ENCODE measurements around the gene B4GALNT3. TPM values are rescaled to one million over a fixed set of nuclear protein-coding genes. Genes with fewer than 3 reads are reported as not detected.

The B4GALNT3 gene
- total RNA-seq, 4 donors from 2014 or later, result under 0.01 to 0.80 (median 0.36) TPM

GRCh38 chr12:565589-566105 lies 105.9 kb downstream of the B4GALNT3 start:
- peaks cover 8 to 24% (median 13%) of the 10 kb centered on the region in 4 donors for H3K4me1 ChIP-seq
- peaks cover 0 to 17% (median 3%) of the 10 kb centered on the region in 4 donors for H3K36me3 ChIP-seq
- H3K27ac ChIP-seq (replicated peaks in 1 of 4), result no peak overlapping the region
- no peaks in the 10 kb centered on the region for H3K9me3 ChIP-seq
- WGBS, result 93% methylated on average over 16 of the region's 21 CpGs
- H3K27me3 ChIP-seq, result no peaks in the 10 kb centered on the region
- H3K4me3 ChIP-seq, result no peak overlapping the region
- intact Hi-C loops (cut with DNase I), result no loop called here
- no peak for DNase-seq (ENCODE audit: extremely low spot score)
- TF ChIP-seq POLR2AphosphoS5 (IDR thresholded peaks at IDR 0.05) (no peak), EP300 (IDR thresholded peaks at IDR 0.05) (no peak), CTCF (IDR thresholded peaks at IDR 0.05) (no peak), POLR2A (IDR thresholded peaks at IDR 0.05; ENCODE audit: low read depth) (no peak)

- Histone ChIP-seq H3K27me3 (no peaks in the 10 kb centered on the region), H3K36me3 (peaks cover 0 to 5% (median 2%) of the 10 kb centered on the region in 4 donors), H3K4me3 (no peak overlapping the region), H3K27ac (replicated peaks in 1 of 4) (no peak overlapping the region), H3K9me3 (no peaks in the 10 kb centered on the region), H3K4me1 (peaks cover 27 to 34% (median 32%) of the 10 kb centered on the region in 4 donors)
- intact Hi-C loops (cut with DNase I), result no loop called here
- TF ChIP-seq POLR2A (IDR thresholded peaks at IDR 0.05; ENCODE audit: low read depth), result no peak
- no peak for TF ChIP-seq POLR2AphosphoS5 (IDR thresholded peaks at IDR 0.05)
- TF ChIP-seq CTCF (IDR thresholded peaks at IDR 0.05), result no peak
- TF ChIP-seq EP300 (IDR thresholded peaks at IDR 0.05), result no peak
- 98% methylated on average over 6 of the region's 6 CpGs for WGBS
- DNase-seq (ENCODE audit: extremely low spot score), result no peak
Measured at GRCh38 chr12:568486-568885, 108.7 kb downstream of the B4GALNT3 start.

GRCh38 chr12:569091-569676 lies 109.4 kb downstream of the B4GALNT3 start:
- H3K27ac ChIP-seq (replicated peaks in 1 of 4), result peak overlapping the region; percentile 89 to 96 (median 96)

DNA sequence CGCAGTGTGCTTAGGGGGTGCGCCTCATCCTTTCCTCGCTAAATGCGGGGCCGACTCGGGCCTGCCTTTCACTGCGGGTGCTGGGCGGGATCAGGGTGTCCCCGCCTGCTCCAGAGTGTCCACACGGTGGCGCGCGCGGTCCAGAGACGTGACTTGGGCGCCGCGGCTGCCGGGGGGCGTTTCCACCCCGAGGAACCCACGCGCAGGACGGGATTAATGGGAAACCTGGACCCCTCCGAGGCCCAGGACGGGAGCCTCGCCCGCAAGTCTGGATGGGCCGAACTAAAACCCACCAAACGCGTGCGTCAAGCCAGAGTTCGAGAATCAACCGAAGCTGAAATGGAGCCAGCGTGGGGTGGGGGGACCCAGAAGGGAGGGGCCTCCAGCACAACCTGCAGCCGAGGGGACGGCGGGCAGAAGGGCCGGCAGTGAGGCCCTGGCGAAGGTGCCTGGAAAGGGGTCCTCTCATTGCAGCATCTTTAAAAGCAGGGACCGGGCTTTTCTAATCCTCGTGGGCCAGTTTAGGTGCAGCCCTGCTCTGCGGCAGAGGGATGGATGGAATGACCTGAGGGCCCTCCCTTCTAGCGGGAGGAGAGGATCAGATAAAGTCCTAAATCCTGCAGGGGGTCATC lies 110.2 kb downstream of the B4GALNT3 start:
- intact Hi-C loops (cut with DNase I), result loop anchor here (1.0 to 2.0 kb wide), 2 partner anchors 244 to 379 kb away; partner anchors contain the start of gene RAD52
- H3K4me3 ChIP-seq, result peak overlapping the region; percentile 61 to 78 (median 68)
- H3K9me3 ChIP-seq, result no peaks in the 10 kb centered on the region
- peaks cover 31 to 37% (median 36%) of the 10 kb centered on the region in 4 donors for H3K4me1 ChIP-seq
- DNase-seq (ENCODE audit: extremely low spot score), result peak; percentile 96
- TF ChIP-seq POLR2AphosphoS5 (IDR thresholded peaks at IDR 0.05), result peak in 1 of 2 donors; percentile 71
- no peak for TF ChIP-seq POLR2A (IDR thresholded peaks at IDR 0.05; ENCODE audit: low read depth)
- peak; percentile 92 to 97 (median 96) for TF ChIP-seq CTCF (IDR thresholded peaks at IDR 0.05)
- H3K36me3 ChIP-seq, result peaks cover 0 to 5% (median 2%) of the 10 kb centered on the region in 4 donors
- peak overlapping the region; percentile 89 to 96 (median 96) for H3K27ac ChIP-seq (replicated peaks in 1 of 4)
- H3K27me3 ChIP-seq, result no peaks in the 10 kb centered on the region
- WGBS, result under 1% methylated on average over 24 of the region's 44 CpGs

More at GRCh38 chr12:569091-569676, 109.4 kb downstream of the B4GALNT3 start:
- peaks cover 27 to 34% (median 32%) of the 10 kb centered on the region in 4 donors for H3K4me1 ChIP-seq
- peak overlapping the region; percentile 61 to 78 (median 68) for H3K4me3 ChIP-seq
- 83% methylated on average over 4 of the region's 6 CpGs for WGBS
- TF ChIP-seq POLR2AphosphoS5 (IDR thresholded peaks at IDR 0.05) (no peak), POLR2A (IDR thresholded peaks at IDR 0.05; ENCODE audit: low read depth) (no peak), EP300 (IDR thresholded peaks at IDR 0.05) (no peak), CTCF (IDR thresholded peaks at IDR 0.05) (no peak)
- H3K9me3 ChIP-seq, result no peaks in the 10 kb centered on the region
- intact Hi-C loops (cut with DNase I), result no loop called here
- no peaks in the 10 kb centered on the region for H3K27me3 ChIP-seq
- H3K36me3 ChIP-seq, result peaks cover 0 to 5% (median 2%) of the 10 kb centered on the region in 4 donors
- no peak for DNase-seq (ENCODE audit: extremely low spot score)
